HEK293 (cell line): ENCODE measurements around the gene EMB.
A peak's percentile ranks its signal among the peaks of the same experiment; 100 is the strongest.

Source experiments
- BCL11A ChIP-seq: fragments of 450-650 bp; formaldehyde crosslinking; IDR thresholded peaks from 2 replicates; pipeline ENCODE4 v1.5.1; 2016; ENCODE audit warnings: low read depth, missing biosample characterization, missing genetic modification characterization
- BCL6B ChIP-seq: fragments of 450-650 bp; formaldehyde crosslinking; IDR thresholded peaks from 2 replicates; pipeline ENCODE4 v1.5.1; 2017; ENCODE audit warnings: missing biosample characterization, missing genetic modification characterization
- CTCF ChIP-seq: fragments of 450-650 bp; formaldehyde crosslinking; IDR thresholded peaks from 2 replicates; pipeline ENCODE4 v1.5.1; 2016; ENCODE audit warnings: missing biosample characterization, missing genetic modification characterization
- EGR2 ChIP-seq: fragments of 450-650 bp; formaldehyde crosslinking; IDR thresholded peaks from 2 replicates; pipeline ENCODE4 v1.5.1; 2016; ENCODE audit warnings: low read depth, missing biosample characterization, missing genetic modification characterization
- GLIS1 ChIP-seq: fragments of 450-650 bp; formaldehyde crosslinking; IDR thresholded peaks from 2 replicates; pipeline ENCODE4 v1.5.1; 2016; ENCODE audit warnings: missing biosample characterization, missing genetic modification characterization
- GLIS2 ChIP-seq: fragments of 450-650 bp; formaldehyde crosslinking; IDR thresholded peaks from 2 replicates; pipeline ENCODE4 v1.5.1; 2016; ENCODE audit warnings: missing biosample characterization, missing genetic modification characterization
- KLF16 ChIP-seq: fragments of 450-650 bp; formaldehyde crosslinking; IDR thresholded peaks from 2 replicates; pipeline ENCODE4 v1.5.1; 2017; ENCODE audit warnings: missing biosample characterization, missing genetic modification characterization
- MYNN ChIP-seq: fragments of 450-650 bp; formaldehyde crosslinking; IDR thresholded peaks from 2 replicates; pipeline ENCODE4 v1.5.1; 2016; ENCODE audit warnings: missing biosample characterization, missing genetic modification characterization, borderline replicate concordance
- OSR2 ChIP-seq: fragments of 450-650 bp; formaldehyde crosslinking; IDR thresholded peaks from 2 replicates; pipeline ENCODE4 v1.5.1; 2016; ENCODE audit warnings: missing biosample characterization, missing genetic modification characterization
- OVOL3 ChIP-seq: fragments of 450-650 bp; formaldehyde crosslinking; IDR thresholded peaks from 2 replicates; pipeline ENCODE4 v1.5.1; 2016; ENCODE audit warnings: missing biosample characterization, missing genetic modification characterization
- SP3 ChIP-seq: fragments of 450-650 bp; formaldehyde crosslinking; IDR thresholded peaks from 2 replicates; pipeline ENCODE4 v1.5.1; 2016; ENCODE audit warnings: missing biosample characterization, missing genetic modification characterization
- ZBTB20 ChIP-seq: fragments of 450-650 bp; formaldehyde crosslinking; IDR thresholded peaks from 2 replicates; pipeline ENCODE4 v1.5.1; 2016; ENCODE audit warnings: missing biosample characterization, missing genetic modification characterization
- ZNF311 ChIP-seq: fragments of 450-650 bp; formaldehyde crosslinking; IDR thresholded peaks from 2 replicates; pipeline ENCODE4 v1.5.1; 2017; ENCODE audit warnings: missing biosample characterization, missing genetic modification characterization, borderline replicate concordance
- ZNF48 ChIP-seq: fragments of 450-650 bp; formaldehyde crosslinking; IDR thresholded peaks from 2 replicates; pipeline ENCODE4 v1.5.1; 2016; ENCODE audit warnings: missing biosample characterization, missing genetic modification characterization
- ZNF514 ChIP-seq: fragments of 450-650 bp; formaldehyde crosslinking; IDR thresholded peaks from 2 replicates; pipeline ENCODE4 v1.5.1; 2016; ENCODE audit warnings: missing biosample characterization, missing genetic modification characterization
- ZNF561 ChIP-seq: fragments of 450-650 bp; IDR thresholded peaks from 2 replicates; pipeline ENCODE4 v1.5.1; 2018; ENCODE audit warnings: missing biosample characterization, missing genetic modification characterization, borderline replicate concordance
- ZNF596 ChIP-seq: fragments of 450-650 bp; IDR thresholded peaks from 2 replicates; pipeline ENCODE4 v1.5.0; 2018; ENCODE audit warnings: missing biosample characterization, mild to moderate bottlenecking, missing genetic modification characterization, moderate library complexity
- ZNF791 ChIP-seq: fragments of 450-650 bp; formaldehyde crosslinking; IDR thresholded peaks from 2 replicates; pipeline ENCODE4 v1.5.1; 2016; ENCODE audit warnings: missing biosample characterization, missing genetic modification characterization
- ZXDB ChIP-seq: fragments of 450-650 bp; formaldehyde crosslinking; IDR thresholded peaks from 2 replicates; pipeline ENCODE4 v1.5.1; 2016; ENCODE audit warnings: missing biosample characterization, missing genetic modification characterization
- TF ChIP-seq, protein P1 (sequence below): fragments of 450-650 bp; formaldehyde crosslinking; IDR thresholded peaks from 2 replicates; pipeline ENCODE4 v1.5.1; 2016; ENCODE audit warnings: missing biosample characterization, missing genetic modification characterization
- TF ChIP-seq, protein P2 (sequence below): fragments of 450-650 bp; formaldehyde crosslinking; IDR thresholded peaks from 2 replicates; pipeline ENCODE4 v1.5.1; 2016; ENCODE audit warnings: missing biosample characterization, missing genetic modification characterization
- TF ChIP-seq, protein P3 (sequence below): fragments of 450-650 bp; formaldehyde crosslinking; IDR thresholded peaks from 2 replicates; pipeline ENCODE4 v1.5.1; 2016; ENCODE audit warnings: missing biosample characterization, missing genetic modification characterization
- TF ChIP-seq, protein P4 (sequence below): fragments of 450-650 bp; formaldehyde crosslinking; IDR thresholded peaks from 2 replicates; pipeline ENCODE4 v1.5.1; 2016; ENCODE audit warnings: missing biosample characterization, missing genetic modification characterization
- TF ChIP-seq, protein P5 (sequence below): fragments of 450-650 bp; formaldehyde crosslinking; IDR thresholded peaks from 2 replicates; pipeline ENCODE4 v1.5.1; 2017; ENCODE audit warnings: missing biosample characterization, missing genetic modification characterization
- TF ChIP-seq, protein P6 (sequence below): fragments of 450-650 bp; formaldehyde crosslinking; IDR thresholded peaks from 2 replicates; pipeline ENCODE4 v1.5.1; 2016; ENCODE audit warnings: missing biosample characterization, missing genetic modification characterization
- TF ChIP-seq, protein P7 (sequence below): fragments of 450-650 bp; formaldehyde crosslinking; IDR thresholded peaks from 2 replicates; pipeline ENCODE4 v1.5.0; 2017; ENCODE audit warnings: missing biosample characterization, missing genetic modification characterization, borderline replicate concordance

EMB gene

DNA sequence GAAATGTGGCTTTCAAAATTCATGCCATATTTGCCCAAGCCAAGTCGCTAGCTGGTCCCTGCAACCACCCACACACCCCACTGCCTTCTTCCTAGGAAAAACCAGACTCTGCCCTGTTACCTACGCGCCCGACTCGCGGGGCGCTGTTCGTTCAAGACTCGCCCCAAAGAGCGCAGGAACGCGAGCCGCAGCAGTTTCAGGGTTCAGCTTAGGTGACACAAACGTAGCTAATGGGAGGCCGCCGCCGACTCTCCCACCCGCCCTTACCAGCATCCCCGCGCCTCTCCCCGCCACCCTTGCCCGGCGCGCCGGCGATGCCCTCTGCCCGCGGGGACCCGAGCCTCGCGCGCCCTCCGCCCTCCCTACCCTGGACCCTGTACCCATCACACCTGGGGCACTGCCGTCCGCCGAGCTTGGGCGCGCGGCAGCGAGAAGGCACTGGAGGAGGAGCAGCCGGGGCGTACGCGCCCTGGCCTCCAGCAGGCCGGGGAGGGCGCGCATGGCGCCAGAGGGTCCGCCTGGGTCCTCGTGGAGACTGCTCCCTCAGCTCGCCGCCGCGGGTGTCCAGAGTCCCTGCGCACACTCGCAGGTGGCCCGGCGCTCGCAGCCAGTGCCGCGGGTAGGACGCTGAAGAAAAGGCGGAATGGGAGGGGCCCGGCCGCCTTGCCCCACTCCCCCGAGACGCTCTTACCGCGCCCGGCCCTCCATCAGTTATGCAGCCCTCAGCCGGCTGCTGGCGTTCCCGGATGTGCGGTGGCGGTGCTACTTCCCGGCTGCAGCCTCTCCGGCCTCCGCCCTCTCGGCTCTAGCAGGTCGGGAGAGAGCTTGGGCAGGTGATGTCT lies at the start of gene EMB (continued):
- peak; percentile 59 for TF ChIP-seq OSR2
- no peak for TF ChIP-seq ZNF514 (tag by site-specific recombination)
- TF ChIP-seq, protein P1, sequence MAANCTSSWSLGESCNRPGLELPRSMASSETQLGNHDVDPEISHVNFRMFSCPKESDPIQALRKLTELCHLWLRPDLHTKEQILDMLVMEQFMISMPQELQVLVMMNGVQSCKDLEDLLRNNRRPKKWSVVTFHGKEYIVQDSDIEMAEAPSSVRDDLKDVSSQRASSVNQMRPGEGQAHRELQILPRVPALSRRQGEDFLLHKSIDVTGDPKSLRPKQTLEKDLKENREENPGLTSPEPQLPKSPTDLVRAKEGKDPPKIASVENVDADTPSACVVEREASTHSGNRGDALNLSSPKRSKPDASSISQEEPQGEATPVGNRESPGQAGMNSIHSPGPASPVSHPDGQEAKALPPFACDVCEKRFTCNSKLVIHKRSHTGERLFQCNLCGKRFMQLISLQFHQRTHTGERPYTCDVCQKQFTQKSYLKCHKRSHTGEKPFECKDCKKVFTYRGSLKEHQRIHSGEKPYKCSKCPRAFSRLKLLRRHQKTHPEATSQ (tag by site-specific recombination) = 0 out of 2 replicates have a peak, but pooled peaks have one; percentile 21
- no peak for TF ChIP-seq ZNF596 (tag by site-specific recombination)
- TF ChIP-seq ZBTB20 = peak; percentile 76
- TF ChIP-seq, protein P2, sequence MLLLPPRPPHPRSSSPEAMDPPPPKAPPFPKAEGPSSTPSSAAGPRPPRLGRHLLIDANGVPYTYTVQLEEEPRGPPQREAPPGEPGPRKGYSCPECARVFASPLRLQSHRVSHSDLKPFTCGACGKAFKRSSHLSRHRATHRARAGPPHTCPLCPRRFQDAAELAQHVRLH (tag by site-specific recombination) = no peak
- TF ChIP-seq ZNF48 (tag by site-specific recombination) = no peak
- TF ChIP-seq, protein P3, sequence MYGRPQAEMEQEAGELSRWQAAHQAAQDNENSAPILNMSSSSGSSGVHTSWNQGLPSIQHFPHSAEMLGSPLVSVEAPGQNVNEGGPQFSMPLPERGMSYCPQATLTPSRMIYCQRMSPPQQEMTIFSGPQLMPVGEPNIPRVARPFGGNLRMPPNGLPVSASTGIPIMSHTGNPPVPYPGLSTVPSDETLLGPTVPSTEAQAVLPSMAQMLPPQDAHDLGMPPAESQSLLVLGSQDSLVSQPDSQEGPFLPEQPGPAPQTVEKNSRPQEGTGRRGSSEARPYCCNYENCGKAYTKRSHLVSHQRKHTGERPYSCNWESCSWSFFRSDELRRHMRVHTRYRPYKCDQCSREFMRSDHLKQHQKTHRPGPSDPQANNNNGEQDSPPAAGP (tag by site-specific recombination) = 0 out of 2 replicates have a peak, but pooled peaks have one; percentile 38
- TF ChIP-seq ZNF561 = no peak; the same call in 1 of the 2 replicates
- peak; percentile 60 for TF ChIP-seq EGR2 (tag by site-specific recombination)
- peak; percentile 36; the same call in 1 of the 2 replicates for TF ChIP-seq SP3 (tag by site-specific recombination)
- no peak for TF ChIP-seq BCL6B
- peak; percentile 95 for TF ChIP-seq GLIS2 (tag by site-specific recombination)
- TF ChIP-seq CTCF (tag by site-specific recombination) = peak; percentile 54
- TF ChIP-seq ZXDB = peak; percentile 67; the same call in 1 of the 2 replicates
- TF ChIP-seq OVOL3 (tag by site-specific recombination) = peak; percentile 56; the same call in 1 of the 2 replicates
- no peak for TF ChIP-seq BCL11A (tag by site-specific recombination)
- TF ChIP-seq, protein P4, sequence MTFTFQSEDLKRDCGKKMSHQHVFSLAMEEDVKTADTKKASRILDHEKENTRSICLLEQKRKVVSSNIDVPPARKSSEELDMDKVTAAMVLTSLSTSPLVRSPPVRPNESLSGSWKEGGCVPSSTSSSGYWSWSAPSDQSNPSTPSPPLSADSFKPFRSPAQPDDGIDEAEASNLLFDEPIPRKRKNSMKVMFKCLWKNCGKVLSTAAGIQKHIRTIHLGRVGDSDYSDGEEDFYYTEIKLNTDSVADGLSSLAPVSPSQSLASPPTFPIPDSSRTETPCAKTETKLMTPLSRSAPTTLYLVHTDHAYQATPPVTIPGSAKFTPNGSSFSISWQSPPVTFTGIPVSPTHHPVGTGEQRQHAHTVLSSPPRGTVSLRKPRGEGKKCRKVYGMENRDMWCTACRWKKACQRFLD (tag by site-specific recombination) = no peak
- no peak for TF ChIP-seq MYNN (tag by site-specific recombination)
- TF ChIP-seq, protein P5, sequence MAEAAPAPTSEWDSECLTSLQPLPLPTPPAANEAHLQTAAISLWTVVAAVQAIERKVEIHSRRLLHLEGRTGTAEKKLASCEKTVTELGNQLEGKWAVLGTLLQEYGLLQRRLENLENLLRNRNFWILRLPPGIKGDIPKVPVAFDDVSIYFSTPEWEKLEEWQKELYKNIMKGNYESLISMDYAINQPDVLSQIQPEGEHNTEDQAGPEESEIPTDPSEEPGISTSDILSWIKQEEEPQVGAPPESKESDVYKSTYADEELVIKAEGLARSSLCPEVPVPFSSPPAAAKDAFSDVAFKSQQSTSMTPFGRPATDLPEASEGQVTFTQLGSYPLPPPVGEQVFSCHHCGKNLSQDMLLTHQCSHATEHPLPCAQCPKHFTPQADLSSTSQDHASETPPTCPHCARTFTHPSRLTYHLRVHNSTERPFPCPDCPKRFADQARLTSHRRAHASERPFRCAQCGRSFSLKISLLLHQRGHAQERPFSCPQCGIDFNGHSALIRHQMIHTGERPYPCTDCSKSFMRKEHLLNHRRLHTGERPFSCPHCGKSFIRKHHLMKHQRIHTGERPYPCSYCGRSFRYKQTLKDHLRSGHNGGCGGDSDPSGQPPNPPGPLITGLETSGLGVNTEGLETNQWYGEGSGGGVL = 0 out of 2 replicates have a peak, but pooled peaks have one; percentile 20
- TF ChIP-seq ZNF791 (tag by site-specific recombination) = no peak
- TF ChIP-seq, protein P6, sequence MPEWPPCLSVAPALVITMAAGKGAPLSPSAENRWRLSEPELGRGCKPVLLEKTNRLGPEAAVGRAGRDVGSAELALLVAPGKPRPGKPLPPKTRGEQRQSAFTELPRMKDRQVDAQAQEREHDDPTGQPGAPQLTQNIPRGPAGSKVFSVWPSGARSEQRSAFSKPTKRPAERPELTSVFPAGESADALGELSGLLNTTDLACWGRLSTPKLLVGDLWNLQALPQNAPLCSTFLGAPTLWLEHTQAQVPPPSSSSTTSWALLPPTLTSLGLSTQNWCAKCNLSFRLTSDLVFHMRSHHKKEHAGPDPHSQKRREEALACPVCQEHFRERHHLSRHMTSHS (tag by site-specific recombination) = 0 out of 2 replicates have a peak, but pooled peaks have one; percentile 11
- TF ChIP-seq ZNF311 (tag by site-specific recombination) = no peak
- TF ChIP-seq KLF16 (tag by site-specific recombination) = no peak
- TF ChIP-seq, protein P7, sequence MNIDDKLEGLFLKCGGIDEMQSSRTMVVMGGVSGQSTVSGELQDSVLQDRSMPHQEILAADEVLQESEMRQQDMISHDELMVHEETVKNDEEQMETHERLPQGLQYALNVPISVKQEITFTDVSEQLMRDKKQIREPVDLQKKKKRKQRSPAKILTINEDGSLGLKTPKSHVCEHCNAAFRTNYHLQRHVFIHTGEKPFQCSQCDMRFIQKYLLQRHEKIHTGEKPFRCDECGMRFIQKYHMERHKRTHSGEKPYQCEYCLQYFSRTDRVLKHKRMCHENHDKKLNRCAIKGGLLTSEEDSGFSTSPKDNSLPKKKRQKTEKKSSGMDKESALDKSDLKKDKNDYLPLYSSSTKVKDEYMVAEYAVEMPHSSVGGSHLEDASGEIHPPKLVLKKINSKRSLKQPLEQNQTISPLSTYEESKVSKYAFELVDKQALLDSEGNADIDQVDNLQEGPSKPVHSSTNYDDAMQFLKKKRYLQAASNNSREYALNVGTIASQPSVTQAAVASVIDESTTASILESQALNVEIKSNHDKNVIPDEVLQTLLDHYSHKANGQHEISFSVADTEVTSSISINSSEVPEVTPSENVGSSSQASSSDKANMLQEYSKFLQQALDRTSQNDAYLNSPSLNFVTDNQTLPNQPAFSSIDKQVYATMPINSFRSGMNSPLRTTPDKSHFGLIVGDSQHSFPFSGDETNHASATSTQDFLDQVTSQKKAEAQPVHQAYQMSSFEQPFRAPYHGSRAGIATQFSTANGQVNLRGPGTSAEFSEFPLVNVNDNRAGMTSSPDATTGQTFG (tag by site-specific recombination) = no peak
- peak; percentile 70 for TF ChIP-seq GLIS1 (tag by site-specific recombination)
